GM23338 (cell line): ENCODE results near the gene RAB11FIP3.

ENCODE experiments used
- CREB1 ChIP-seq: fragments of 250-450 bp; sonication (Bioruptor Pico); IDR thresholded peaks from 2 replicates; pipeline ENCODE4 v1.5.0; 2020; ENCODE audit warnings: low read depth, mild to moderate bottlenecking, moderate library complexity
- CTCF ChIP-seq, 2 experiments: fragments of 200-600 bp in 1 of 2; sonication (generic) in 1 of 2; conservative IDR thresholded peaks; 2 replicates each; pipeline versions ENCODE4 v1.5.1 to v1.6.1; 2016 to 2017; ENCODE audit warnings: antibody characterized with exemption in 2 of 2, low read depth in 2 of 2, mild to moderate bottlenecking in 2 of 2, moderate library complexity in 1 of 2
- ETS1 ChIP-seq: IDR thresholded peaks from 2 replicates; pipeline ENCODE4 v1.6.1; 2016; ENCODE audit warnings: antibody characterized with exemption
- EZH2 ChIP-seq: fragments of 200-600 bp; sonication (generic); IDR thresholded peaks from one replicate; pipeline ENCODE4 v1.8.0; 2017; ENCODE audit warnings: antibody characterized with exemption, mild to moderate bottlenecking, low read depth; ENCODE audit not compliant: unreplicated experiment
- POLR2AphosphoS5 ChIP-seq: IDR thresholded peaks from 2 replicates; pipeline ENCODE4 v1.6.1; 2016; ENCODE audit warnings: antibody characterized with exemption, low read depth
- REST ChIP-seq: IDR thresholded peaks from one replicate; pipeline ENCODE4 v1.6.1; 2018; ENCODE audit warnings: antibody characterized with exemption; ENCODE audit not compliant: unreplicated experiment
- STAT1 ChIP-seq: IDR thresholded peaks from one replicate; pipeline ENCODE4 v1.6.1; 2016; ENCODE audit warnings: antibody characterized with exemption; ENCODE audit not compliant: unreplicated experiment
- ZNF331 ChIP-seq: fragments of 250-450 bp; sonication (Bioruptor Pico); IDR thresholded peaks from 2 replicates; pipeline ENCODE4 v1.5.0; 2020; ENCODE audit warnings: low read depth, mild to moderate bottlenecking, moderate library complexity
- ZNF462 ChIP-seq: fragments of 250-450 bp; sonication (Bioruptor Pico); IDR thresholded peaks from 2 replicates; pipeline ENCODE4 v1.5.0; 2020; ENCODE audit warnings: mild to moderate bottlenecking, moderate library complexity

GRCh38 chr16:525520-526180 lies 100.2 kb downstream of the RAB11FIP3 start:
- TF ChIP-seq CTCF (conservative IDR thresholded peaks at IDR 0.05; ENCODE audit: low read depth in 2 of 2) (no peak), POLR2AphosphoS5 (no peak; the same call in 1 of the 2 replicates), EZH2 (no peak), REST (no peak), CREB1 (CRISPR knock-in tag) (no peak), STAT1 (no peak), ETS1 (no peak), ZNF331 (CRISPR knock-in tag) (no peak), ZNF462 (CRISPR knock-in tag) (no peak)
